ENCODE measurements around the gene GFAP. TPM values are rescaled to one million over a fixed set of nuclear protein-coding genes. Genes with fewer than 3 reads are reported as not detected.

The GFAP gene
- total RNA-seq, 1 experiment from 2014 or later = not detected

DNA sequence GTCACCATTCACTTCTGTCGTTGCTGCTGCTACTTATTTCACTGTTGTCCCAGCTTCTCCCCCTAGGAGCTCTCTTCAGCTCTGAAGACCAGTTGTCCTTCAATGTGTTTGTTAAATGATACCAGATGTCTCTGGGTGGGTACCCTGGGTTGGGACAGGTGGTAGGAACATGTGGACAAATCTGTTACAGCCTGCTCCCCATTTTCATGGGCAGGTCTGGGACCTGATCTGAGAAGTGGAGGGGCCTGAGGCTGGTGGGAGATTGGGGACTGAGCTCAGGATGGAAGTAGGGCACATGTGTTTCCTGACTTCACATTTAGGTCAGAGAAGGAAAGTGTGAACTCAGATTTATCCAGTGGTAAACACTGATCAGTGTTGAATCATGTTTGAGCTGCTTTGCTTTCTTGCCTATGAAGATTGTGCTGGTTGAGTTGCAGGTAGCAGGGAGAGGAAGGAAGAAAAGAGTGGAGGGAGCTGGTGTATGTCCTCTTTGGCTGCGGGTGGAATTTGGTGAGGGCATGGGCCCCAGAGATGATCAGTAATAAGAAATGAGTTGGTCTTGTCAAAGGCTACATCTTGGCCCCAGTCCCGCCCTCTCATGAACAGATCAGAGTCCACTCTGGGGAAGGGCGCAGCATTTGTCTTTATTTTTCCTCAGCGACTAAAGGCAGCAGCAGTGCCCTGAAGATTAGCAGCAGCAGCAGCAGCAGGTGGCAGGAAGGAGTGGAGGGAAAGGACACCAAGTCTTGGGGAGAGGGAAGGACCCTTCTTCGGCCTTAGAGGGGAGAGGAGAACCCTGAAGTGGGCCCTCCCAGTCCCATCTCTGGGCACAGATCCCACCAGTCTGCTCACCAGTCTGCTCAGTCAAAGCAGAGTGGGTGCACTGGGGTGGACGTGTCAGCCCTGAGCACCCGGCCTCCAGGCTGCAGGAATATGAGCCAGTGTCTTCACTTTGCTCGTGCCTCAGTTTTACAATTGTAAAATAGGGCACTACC lies 10.0 kb downstream of the GFAP start:
- in situ Hi-C loops (cut with HindIII; ENCODE audit: low sequenced_read_pairs) = no loop called here
- no peak for DNase-seq (ENCODE audit: low spot score)

DNA sequence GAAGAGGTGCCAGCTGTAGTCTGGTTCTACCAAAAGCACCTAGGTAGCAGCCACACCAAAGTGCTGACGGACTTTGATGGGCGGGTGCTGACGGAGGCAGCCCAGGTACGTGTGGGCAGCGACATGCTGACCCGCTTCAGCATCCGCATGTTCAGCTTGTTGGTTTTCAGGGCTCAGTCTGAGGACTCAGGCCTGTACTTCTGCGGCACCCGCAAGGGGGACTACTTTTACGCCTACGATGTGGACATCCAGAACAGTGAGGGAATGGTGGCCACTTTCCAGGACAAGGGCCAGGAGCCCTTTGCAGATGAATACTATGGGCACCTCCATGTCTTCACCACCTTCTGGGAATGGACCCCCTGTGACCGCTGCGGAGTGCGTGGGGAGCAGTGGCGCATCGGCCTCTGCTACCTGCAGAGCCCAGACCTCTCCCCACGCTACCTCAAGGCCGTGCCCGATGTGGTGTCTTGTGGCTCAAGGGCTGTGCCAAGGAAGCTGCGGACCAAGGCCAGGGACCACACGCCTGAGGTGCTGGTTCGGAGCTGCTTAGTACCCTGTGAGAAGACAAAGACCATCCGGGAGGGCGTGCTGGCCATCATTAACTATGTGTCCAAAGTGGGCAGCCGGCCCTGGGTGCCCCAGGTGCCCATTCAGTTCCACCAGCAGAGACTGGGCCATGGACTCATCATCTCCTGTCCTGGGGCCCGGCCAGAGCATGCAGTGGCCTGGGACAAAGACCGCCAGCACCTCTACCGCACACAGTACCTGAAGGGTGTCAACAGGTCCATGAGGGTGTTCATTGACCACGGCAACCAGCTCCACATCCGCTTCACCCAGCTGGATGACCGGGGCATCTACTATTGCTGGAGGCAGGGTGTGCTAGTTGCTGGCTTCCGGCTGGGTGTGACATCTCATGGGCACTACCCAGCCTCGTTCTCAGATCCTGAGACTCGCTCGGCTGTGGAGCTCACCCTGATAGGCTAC lies 11.0 kb downstream of the GFAP start:
- in situ Hi-C loops (cut with HindIII; ENCODE audit: low sequenced_read_pairs) = no loop called here
- no peak for DNase-seq (ENCODE audit: low spot score)

DNA sequence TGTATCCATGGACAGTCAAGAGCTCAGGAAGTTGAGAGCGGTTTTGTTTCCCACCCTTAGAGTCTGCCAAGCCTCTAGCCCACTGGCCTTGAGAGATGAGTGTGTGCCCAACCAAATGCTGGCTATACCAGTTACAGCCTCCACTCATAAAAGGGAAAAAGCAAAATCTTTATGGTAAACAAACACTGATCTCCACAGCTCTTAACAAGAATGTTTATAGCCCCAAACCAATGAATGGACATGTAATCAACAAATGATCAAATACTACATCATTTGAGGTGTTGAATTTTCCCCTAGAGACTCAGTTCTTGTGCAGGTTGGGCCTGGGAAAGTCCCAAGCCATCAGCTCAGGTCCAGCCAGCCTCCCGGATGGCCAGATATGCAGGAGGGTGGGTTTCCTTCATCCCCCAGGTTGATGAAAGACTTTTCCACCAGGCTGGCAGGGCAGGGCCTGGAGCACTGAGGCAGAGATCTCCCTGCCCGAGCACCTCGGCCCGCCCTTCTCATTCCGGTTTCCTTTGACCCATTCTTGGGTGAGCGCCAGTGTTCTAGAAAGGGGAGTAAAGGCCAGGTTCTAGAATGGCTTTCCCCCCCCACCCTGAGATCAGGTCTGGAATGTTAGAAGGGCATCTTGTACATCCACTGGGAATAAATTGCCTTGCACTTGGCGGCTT lies 12.2 kb downstream of the GFAP start:
- in situ Hi-C loops (cut with HindIII; ENCODE audit: low sequenced_read_pairs) = no loop called here
- DNase-seq (ENCODE audit: low spot score) = no peak

DNA sequence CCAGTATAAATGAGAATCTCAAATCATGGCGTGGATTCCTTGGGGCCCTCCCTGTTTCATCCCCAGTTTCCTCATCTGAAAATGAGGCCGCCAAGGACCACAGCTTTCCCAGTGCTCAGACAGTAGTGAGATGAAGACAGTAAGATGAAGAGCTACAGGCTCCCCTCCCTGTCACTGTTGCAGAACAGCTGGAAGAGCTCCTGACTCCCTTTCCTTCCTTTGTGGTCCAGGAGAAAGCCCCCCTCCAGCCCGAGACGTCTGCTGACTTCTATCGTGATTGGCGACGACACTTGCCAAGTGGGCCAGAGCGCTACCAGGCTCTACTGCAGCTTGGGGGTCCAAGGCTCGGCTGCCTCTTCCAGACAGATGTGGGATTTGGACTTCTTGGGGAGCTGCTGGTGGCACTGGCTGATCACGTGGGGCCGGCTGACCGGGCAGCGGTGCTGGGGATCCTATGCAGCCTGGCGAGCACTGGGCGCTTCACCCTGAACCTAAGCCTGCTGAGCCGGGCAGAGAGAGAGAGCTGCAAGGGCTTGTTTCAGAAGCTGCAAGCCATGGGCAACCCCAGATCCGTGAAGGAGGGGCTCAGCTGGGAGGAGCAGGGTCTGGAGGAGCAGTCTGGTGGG lies 13.1 kb downstream of the GFAP start:
- in situ Hi-C loops (cut with HindIII; ENCODE audit: low sequenced_read_pairs) = no loop called here
- no peak for DNase-seq (ENCODE audit: low spot score)

DNA sequence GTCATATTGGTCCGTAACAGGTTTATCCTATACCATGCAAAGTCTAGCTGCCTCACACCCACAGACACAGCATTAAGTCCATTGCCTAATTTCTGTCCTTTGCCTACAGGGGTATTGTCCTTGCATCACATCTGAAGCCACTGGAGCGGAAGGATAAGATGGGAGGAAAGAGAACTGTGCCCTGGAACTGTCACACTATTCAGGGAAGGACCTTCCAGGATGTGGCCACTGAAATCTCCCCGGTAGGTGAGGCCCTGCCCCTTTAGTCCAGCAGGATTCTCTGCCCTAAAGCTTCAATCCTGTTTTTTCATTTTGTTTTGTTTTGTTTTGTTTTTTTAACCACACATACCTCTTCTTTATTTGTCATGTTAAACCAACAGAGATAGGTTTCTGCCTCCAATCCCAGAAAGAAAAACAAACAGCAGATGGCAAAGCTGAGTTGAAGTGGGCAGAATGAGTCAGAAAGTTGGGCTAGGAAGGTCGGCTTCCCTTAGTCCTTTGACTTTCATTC lies 13.8 kb downstream of the GFAP start:
- in situ Hi-C loops (cut with HindIII; ENCODE audit: low sequenced_read_pairs) = no loop called here
- no peak for DNase-seq (ENCODE audit: low spot score)

DNA sequence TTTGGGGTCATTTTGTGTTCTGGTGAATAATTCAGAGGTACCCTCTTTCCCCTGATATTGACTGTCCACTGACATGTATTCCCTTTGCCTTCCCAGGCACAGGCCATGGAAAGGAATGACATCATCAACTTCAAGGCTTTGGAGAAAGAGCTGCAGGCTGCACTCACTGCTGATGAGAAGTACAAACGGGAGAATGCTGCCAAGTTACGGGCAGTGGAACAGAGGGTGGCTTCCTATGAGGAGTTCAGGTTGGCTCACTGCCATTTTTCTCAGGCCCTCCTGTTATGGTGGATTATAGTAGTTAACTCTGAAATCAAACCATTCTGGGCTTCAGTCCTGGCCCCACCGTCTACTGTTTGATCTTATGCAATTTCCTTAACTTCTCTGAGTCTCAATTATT lies 14.4 kb downstream of the GFAP start:
- DNase-seq (ENCODE audit: low spot score) = peak; percentile 74
- in situ Hi-C loops (cut with HindIII; ENCODE audit: low sequenced_read_pairs) = no loop called here

DNA sequence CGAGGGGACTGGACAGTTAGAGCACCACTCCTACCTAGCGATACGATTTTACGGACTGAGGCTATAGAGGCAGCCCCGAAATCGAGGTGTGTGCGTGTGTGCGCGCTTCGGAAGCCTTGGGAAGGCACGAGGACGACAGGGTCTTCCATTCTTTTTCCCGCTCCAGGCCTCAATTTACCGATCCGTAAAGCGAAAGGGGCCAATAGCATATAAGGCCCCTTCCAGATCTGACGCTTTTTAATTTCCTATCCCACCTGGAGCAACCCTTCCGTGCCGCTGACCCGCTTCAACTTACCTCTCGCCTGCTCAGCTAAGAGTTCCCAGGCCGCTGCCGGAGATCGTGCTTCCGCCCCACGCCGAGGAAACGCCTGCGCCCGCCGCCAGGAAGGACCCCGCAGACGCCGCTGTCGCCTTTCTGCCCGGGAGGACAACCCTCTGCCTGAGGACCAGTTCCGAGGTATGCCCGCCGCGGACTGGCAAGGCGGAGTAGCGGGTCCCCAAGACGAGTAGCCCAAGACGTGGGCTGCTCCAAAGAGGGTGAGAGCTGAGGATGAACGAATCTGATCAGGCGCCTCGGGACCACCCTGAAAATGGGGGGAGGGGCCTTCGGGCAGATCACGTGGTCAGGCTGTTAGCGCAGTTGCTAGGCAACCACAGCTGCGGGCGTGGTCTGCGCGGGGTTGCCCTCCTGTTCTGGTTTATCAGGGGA lies 16.1 kb downstream of the GFAP start, which contains the start of gene EFTUD2:
TSS of gene EFTUD2 (minus strand) at position 372 of the 709 bp plus-strand sequence. CDS start 4,924 bp downstream, outside the sequence.
- peak; percentile 90 for DNase-seq (ENCODE audit: low spot score)
- in situ Hi-C loops (cut with HindIII; ENCODE audit: low sequenced_read_pairs) = no loop called here

DNA sequence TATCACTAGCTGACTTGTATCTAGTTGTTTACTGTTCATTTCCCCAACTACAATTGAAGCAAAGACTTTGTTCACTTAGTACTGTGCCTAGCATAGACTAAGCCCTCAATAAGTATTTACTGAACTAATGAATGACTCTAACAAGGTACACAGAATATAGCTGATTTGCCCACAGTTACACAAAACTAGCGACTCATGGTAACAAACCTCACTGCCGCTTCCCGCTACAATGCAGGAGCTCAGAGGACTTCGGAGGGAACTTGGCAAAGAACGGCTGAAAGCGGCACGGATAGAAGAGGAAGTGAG lies 16.6 kb downstream of the GFAP start:
- no peak for DNase-seq (ENCODE audit: low spot score)
- in situ Hi-C loops (cut with HindIII; ENCODE audit: low sequenced_read_pairs) = no loop called here

DNA sequence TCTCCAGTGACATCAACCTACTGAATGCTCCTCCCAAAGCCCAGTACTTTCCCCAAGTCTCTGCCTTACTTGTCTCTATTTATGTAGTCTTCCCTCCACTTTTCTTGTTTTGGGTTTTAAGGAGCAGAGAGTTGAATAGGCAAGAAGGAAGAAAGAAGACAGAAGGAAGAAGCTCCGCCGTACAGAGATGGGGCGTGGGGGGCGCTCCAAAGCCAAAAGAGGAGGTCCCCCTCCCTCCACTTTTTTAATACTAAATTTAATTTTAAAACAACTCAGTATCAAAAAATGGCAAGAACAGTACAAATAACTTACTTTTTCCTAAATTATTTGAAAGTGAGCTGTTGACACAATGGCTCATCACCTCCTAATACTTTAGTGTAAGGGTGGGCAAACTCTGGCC lies 20.7 kb downstream of the GFAP start:
- no peak for DNase-seq (ENCODE audit: low spot score)
- in situ Hi-C loops (cut with HindIII; ENCODE audit: low sequenced_read_pairs) = no loop called here

DNA sequence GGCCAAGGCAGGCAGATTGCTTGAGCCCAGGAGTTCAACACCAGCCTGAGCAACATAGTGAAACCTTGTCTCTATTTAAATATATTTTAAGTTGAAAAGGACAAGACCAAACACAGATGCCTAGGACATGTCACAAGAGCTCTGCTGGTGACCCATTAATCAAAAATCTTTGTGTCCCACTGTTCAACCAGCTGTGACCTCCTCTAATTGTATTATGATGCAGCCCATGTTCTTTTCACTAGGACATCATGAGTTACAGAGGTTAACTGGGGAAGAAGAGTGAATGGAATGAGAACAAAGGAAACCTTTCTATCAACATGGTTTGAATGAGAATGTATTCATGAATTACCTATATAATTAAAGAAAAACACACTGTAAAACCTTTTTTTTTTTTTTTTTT lies 23.1 kb downstream of the GFAP start:
- no peak for DNase-seq (ENCODE audit: low spot score)
- in situ Hi-C loops (cut with HindIII; ENCODE audit: low sequenced_read_pairs) = no loop called here

DNA sequence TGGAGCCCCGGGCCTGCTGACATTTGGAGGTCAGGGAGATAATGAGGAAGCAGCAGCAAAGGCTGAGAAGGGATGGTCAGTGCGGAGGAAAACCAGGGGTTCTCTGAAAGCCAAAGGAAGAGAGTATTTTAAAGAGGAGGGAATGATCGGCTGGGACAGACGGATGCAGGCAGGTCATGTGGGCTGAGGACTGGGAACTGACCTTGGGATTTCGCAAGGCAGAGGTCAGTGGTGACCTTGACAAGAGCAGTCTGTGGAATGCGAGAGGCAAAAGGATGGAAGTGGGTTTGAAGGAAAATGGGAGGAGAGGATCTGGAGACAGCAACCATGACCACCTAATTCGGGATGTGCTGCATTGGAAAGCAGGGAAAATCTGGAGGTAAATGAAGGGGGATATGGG lies 26.3 kb downstream of the GFAP start:
- DNase-seq (ENCODE audit: low spot score) = no peak
- in situ Hi-C loops (cut with HindIII; ENCODE audit: low sequenced_read_pairs) = no loop called here

DNA sequence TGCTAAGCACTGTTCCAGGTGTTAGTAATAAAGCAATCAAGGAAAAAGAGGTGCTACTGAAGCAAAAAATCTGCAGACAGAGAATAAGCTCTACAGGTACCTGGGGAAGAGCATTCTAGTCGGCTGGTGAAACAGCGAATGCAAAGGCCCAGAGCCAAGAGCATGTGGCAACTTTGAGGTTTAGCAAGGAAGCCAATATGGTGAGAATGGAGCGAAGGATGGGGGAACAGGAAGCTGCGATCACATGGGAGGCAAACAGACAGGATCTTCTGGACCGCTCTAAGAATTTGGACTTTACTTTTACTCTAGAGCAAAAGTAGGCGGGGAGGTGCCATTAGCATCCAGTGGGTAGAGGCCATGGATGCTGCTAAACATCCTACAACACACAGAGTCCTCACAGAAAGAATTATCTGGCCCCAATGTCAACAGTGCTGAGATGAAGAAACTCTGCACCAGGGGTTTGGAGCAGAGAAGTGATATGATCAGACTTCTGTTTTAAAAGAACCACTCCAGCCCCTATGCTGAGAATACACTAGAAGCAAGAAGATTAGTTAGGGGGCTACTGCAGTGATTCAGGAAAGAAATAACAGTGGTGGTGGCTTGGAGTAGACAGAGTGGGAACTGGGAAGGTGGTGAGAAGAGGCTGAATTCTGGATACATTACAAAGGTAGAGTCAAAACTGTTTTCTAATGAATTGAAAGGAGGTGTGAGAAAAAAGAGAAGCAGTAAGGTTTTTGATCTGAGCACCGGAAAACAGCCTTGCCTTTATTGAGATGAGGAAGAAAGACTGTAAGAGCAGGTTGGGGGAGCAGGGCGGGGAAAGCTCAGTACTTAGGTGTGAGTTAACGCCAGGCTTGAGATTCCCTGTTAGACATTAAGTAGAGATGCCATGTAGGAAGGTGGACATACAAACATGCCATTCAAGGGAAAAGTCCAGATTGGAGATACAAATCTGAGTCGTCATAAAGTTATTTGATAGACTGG lies 27.0 kb downstream of the GFAP start:
- in situ Hi-C loops (cut with HindIII; ENCODE audit: low sequenced_read_pairs) = no loop called here

DNA sequence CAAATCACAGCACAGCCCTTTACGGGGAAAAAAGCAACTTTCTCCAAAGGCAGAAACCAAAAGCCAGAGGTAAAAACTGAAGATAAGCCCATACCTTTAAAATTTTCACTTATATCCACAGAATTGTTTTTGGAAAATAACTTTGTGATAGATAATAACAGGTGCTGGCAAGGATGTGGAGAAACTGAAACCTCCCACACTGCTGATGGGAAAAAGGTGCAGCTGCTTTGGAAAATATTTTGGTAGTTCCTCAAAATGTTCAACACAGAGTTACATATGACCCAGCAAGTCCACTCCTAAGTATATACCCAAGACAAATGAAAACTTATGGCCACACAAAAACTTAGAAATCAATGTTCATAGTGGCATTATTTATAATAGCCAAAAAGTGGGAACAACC lies 28.3 kb downstream of the GFAP start:
- DNase-seq (ENCODE audit: low spot score) = no peak
- in situ Hi-C loops (cut with HindIII; ENCODE audit: low sequenced_read_pairs) = no loop called here

More for the DNA sequence above, 27.0 kb downstream of the GFAP start:
- DNase-seq (ENCODE audit: low spot score) = no peak

DNA sequence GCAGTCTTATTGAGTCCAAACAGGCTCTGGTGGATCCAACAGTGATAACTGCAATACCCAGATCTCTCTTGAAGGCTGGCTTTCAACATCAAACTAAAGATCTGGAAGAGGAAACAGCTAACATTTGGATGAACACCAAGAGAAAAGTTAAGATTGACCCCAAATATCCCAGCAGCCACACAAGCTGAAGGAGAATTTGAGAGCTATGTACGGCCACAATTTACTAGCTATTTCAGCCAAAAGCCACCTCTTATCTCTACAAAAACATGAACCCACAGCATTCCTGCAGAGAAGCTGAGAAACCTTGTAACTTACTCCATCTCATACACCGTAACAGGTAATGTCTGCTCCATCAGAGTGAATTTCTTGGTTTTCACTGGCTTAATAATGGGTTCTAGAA lies 30.4 kb downstream of the GFAP start:
- DNase-seq (ENCODE audit: low spot score) = no peak
- in situ Hi-C loops (cut with HindIII; ENCODE audit: low sequenced_read_pairs) = no loop called here

DNA sequence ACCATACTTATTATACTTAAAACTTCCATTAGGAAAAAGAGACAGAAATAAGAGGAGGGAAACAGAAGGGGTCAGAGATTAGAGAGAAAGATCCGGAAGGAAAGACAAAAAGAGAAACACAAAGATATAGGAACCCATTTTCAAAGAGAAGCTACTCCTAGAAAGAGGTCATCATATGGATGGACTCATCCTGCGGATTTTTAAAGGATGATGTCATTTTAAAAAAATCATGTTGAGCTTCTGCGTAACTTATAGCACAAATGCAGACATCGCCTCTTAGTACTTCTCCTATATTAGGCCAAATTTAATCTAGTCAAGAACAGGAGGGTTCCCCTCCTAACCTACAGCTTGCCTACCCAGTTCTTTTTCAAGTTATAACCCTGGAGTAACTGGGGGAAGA lies 34.2 kb downstream of the GFAP start:
- in situ Hi-C loops (cut with HindIII; ENCODE audit: low sequenced_read_pairs) = no loop called here

DNA sequence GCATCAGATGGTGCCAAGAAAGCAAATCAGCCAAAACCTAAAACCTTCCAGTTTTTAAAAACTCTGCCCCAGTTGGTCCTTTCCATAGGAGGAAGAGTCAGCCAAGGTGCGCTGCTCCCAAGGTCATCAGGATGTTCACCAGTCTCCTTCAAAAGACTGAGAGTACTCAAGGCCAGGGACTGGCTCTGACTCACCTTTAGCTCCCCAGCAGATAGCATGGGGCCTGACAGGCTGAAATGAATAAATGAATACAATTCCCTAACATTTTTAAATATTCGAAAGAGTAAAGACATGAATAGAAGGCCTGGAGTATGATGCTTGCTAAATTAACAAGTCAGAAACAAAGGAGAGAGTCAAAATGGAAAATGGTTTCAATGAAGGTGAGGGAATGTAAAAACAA lies 35.2 kb downstream of the GFAP start:
- DNase-seq (ENCODE audit: low spot score) = no peak
- in situ Hi-C loops (cut with HindIII; ENCODE audit: low sequenced_read_pairs) = no loop called here

More for the DNA sequence above, 34.2 kb downstream of the GFAP start:
- no peak for DNase-seq (ENCODE audit: low spot score)

DNA sequence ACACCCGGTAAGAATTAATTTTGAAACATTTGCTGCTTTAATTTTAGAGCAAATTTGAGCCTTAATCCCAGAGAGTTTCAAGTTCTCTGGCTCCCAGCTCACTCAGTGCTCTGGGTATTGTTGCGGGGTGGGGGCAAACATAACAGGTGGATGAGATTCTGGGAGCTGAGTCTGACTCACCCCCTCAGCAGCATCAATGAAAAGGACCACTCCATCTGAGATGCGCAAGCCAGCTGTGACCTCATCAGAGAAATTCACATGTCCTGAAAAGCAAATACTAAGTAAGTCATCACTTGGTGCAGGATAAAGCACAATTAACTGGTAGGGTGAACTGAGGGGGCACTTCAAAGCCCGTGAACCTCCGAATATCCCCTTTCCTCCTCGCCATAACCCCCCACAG lies 35.9 kb downstream of the GFAP start:
- in situ Hi-C loops (cut with HindIII; ENCODE audit: low sequenced_read_pairs) = no loop called here
- no peak for DNase-seq (ENCODE audit: low spot score)

All from G401 (cell line).